Gastroesophageal sphincter (tissue), 4 donors: ENCODE measurements around the gene GNAI2. TPM values are rescaled to one million over a fixed set of nuclear protein-coding genes. Genes with fewer than 3 reads are reported as not detected.

ENCODE experiments used
- ATAC-seq: fragments of 150-250 bp; one replicate; pipeline ENCODE4 v1.9.1; 2016; ENCODE audit warnings: mild to moderate bottlenecking, moderate library complexity
- H3K27ac ChIP-seq, 4 donors: fragments of 200-600 bp; sonication (generic) in 3 of 4; 1 replicate in 3 of 4; 2 replicates in 1 of 4; pipeline ENCODE4 v1.5.1; 2016 to 2019
- H3K27me3 ChIP-seq: fragments of 200-600 bp; sonication (generic); one replicate; pipeline ENCODE4 v1.5.1; 2019
- H3K36me3 ChIP-seq, 2 donors: fragments of 200-600 bp; sonication (generic); one replicate each; pipeline ENCODE4 v1.5.1; 2019; ENCODE audit warnings: control low read depth in 1 of 2
- H3K4me1 ChIP-seq, 3 donors: fragments of 200-600 bp; sonication (generic); 1 replicate in 2 of 3; 2 replicates in 1 of 3; pipeline ENCODE4 v1.5.1; 2016 to 2019; ENCODE audit warnings: control low read depth in 2 of 3
- H3K4me3 ChIP-seq, 2 donors: fragments of 200-600 bp; sonication (generic); one replicate each; pipeline ENCODE4 v1.5.1; 2019; ENCODE audit warnings: mild to moderate bottlenecking in 1 of 2, moderate library complexity in 1 of 2
- H3K9me3 ChIP-seq, 3 donors: fragments of 200-600 bp; sonication (generic); one replicate each; pipeline ENCODE4 v1.5.1; 2017 to 2019; ENCODE audit warnings: control low read depth in 2 of 3
- EP300 ChIP-seq: sonication (generic); formaldehyde crosslinking; IDR thresholded peaks from one replicate; pipeline ENCODE4 v1.6.1; 2017; ENCODE audit warnings: antibody characterized with exemption, mild to moderate bottlenecking
- POLR2A ChIP-seq, 2 donors: fragments of 450-650 bp; IDR thresholded peaks; one replicate each; pipeline ENCODE4 v1.6.1; 2017; ENCODE audit warnings: antibody characterized with exemption in 2 of 2, mild to moderate bottlenecking in 2 of 2, moderate library complexity in 1 of 2
- POLR2AphosphoS5 ChIP-seq: sonication (generic); formaldehyde crosslinking; IDR thresholded peaks from one replicate; pipeline ENCODE4 v1.6.1; 2017; ENCODE audit warnings: antibody characterized with exemption
- WGBS, 2 donors: methylation state at CpG; one replicate each; pipeline ENCODE4 v1.1.5; 2018; ENCODE audit warnings: low coverage in 1 of 2; 5-methylcytosine and 5-hydroxymethylcytosine counted together
- total RNA-seq, 4 donors: library from RNA; depleted of rRNA; stranded (reverse); fragments of >200 nt; gene quantifications; one replicate each; pipeline ENCODE4 v1.1.0, GENCODE V29; 2016
- TF ChIP-seq, protein P1 (sequence below), 4 experiments: fragments of 200-600 bp in 2 of 4; fragments of 450-650 bp in 2 of 4; sonication (generic) in 1 of 4; IDR thresholded peaks; one replicate each; pipeline ENCODE4 v1.5.1; 2017 to 2019; ENCODE audit warnings: antibody characterized with exemption in 4 of 4, mild to moderate bottlenecking in 2 of 4, moderate library complexity in 2 of 4

Gene GNAI2
- total RNA-seq, 4 donors from 2014 or later, result 172 to 262 (median 222) TPM

GRCh38 chr3:50275141-50275995 lies 39.4 kb downstream of the GNAI2 start:
- Histone ChIP-seq H3K36me3 (peaks cover 0 to 27% of the 10 kb centered on the region in 2 donors), H3K4me1 (peaks cover 0 to 68% (median 19%) of the 10 kb centered on the region in 3 donors), H3K27ac (no peak overlapping the region), H3K27me3 (peaks cover 33% of the 10 kb centered on the region), H3K4me3 (peak overlapping the region in 1 of 2 donors; percentile 16), H3K9me3 (no peaks in the 10 kb centered on the region)
- TF ChIP-seq, protein P1, sequence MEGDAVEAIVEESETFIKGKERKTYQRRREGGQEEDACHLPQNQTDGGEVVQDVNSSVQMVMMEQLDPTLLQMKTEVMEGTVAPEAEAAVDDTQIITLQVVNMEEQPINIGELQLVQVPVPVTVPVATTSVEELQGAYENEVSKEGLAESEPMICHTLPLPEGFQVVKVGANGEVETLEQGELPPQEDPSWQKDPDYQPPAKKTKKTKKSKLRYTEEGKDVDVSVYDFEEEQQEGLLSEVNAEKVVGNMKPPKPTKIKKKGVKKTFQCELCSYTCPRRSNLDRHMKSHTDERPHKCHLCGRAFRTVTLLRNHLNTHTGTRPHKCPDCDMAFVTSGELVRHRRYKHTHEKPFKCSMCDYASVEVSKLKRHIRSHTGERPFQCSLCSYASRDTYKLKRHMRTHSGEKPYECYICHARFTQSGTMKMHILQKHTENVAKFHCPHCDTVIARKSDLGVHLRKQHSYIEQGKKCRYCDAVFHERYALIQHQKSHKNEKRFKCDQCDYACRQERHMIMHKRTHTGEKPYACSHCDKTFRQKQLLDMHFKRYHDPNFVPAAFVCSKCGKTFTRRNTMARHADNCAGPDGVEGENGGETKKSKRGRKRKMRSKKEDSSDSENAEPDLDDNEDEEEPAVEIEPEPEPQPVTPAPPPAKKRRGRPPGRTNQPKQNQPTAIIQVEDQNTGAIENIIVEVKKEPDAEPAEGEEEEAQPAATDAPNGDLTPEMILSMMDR (IDR thresholded peaks at IDR 0.05), result no peak
- no peak for TF ChIP-seq POLR2A (IDR thresholded peaks at IDR 0.05)
- no peak for TF ChIP-seq POLR2AphosphoS5
- WGBS, 2 donors, result 40% methylated on average over 2 of the region's 65 CpGs; no CpG with 5 or more reads in 1 of the 2 donors
- ATAC-seq, result no peak

DNA sequence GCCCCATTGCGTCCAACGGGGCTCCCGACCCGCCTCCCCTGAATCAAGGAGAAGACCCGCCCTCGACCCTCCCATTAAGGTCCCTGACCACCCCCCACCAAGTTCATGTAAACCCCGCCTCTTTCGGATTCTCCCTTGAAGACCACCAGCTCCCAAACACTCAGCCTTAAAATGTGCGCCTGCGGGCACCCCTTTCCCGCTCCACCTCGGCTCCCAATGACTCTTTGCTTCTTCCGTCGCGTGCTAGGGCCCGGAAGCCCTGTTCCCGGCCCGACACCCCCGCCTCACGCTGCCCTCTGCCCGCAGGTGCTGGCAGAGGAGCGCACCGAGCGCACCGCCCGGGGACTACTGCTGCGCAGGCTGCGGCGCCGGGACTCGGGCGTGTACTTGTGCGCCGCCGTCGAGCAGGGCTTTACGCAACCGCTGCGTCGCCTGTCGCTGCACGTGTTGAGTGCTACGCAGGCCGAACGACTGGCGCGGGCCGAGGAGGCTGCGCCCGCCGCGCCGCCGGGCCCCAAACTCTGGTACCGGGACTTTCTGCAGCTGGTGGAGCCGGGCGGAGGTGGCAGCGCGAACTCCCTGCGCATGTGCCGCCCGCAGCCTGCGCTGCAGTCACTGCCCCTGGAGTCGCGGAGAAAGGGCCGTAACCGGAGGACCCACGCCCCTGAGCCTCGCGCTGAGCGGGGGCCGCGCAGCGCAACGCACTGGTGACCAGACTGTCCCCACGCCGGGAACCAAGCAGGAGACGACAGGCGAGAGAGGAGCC lies 40.2 kb downstream of the GNAI2 start:
- 66 to 100% methylated on average over 1 to 14 of the region's 79 CpGs for WGBS, 2 donors
- Histone ChIP-seq H3K9me3 (no peaks in the 10 kb centered on the region), H3K4me3 (no peak overlapping the region), H3K27ac (no peak overlapping the region), H3K4me1 (peaks cover 0 to 60% (median 19%) of the 10 kb centered on the region in 3 donors), H3K36me3 (peaks cover 0 to 27% of the 10 kb centered on the region in 2 donors), H3K27me3 (peaks cover 33% of the 10 kb centered on the region)
- TF ChIP-seq POLR2AphosphoS5, result no peak
- TF ChIP-seq, protein P1 (IDR thresholded peaks at IDR 0.05), result no peak
- no peak for ATAC-seq

GRCh38 chr3:50276762-50277101 lies 40.7 kb downstream of the GNAI2 start:
- no peak overlapping the region for H3K4me3 ChIP-seq
- peaks cover 0 to 57% (median 19%) of the 10 kb centered on the region in 3 donors for H3K4me1 ChIP-seq
- H3K27me3 ChIP-seq, result peaks cover 33% of the 10 kb centered on the region
- H3K9me3 ChIP-seq, result no peaks in the 10 kb centered on the region
- H3K27ac ChIP-seq, result no peak overlapping the region
- ATAC-seq, result no peak
- peaks cover 0 to 27% of the 10 kb centered on the region in 2 donors for H3K36me3 ChIP-seq
- 72 to 78% methylated on average over 12 to 14 of the region's 17 CpGs for WGBS, 2 donors
- TF ChIP-seq POLR2A (IDR thresholded peaks at IDR 0.05) (no peak), POLR2AphosphoS5 (no peak)
- TF ChIP-seq, protein P1 (IDR thresholded peaks at IDR 0.05), result no peak

DNA sequence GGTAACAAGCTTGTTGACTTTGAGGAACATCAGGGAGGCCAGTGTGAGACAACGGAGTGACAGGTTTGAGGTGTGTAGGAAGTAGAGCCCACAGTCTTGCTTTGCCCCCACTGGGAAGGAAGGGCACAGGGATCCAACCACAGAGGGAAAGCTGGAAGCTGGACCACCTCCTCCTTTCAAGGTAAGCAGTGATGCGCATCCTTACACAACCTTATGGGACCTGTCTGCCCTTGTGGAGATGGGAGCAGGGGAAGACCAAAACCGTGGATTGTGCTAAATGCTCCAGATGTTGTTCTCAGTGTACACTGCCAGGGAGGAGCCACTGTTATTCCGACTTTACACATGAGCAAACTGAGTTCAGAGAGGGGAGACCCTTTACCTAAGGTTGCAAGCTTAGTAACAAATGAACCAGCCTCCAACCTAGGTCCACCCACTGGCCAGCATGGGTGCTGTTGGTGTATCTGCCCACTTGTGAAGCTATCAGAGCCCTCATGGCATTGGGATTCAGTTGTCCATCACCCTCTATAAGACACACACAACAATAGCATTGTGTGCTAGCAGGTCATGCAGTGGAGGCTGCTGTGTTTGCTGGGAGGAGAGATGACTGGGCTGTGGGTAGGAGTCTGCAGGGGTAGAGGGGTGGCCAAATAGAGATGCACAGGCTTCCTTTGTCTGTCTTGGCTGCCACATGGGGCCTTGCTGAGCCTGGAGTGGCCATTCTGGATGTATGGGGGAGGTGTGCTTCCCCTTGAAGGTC lies 42.3 kb downstream of the GNAI2 start:
- Histone ChIP-seq H3K36me3 (peaks cover 0 to 27% of the 10 kb centered on the region in 2 donors), H3K4me1 (peaks cover 0 to 42% (median 16%) of the 10 kb centered on the region in 3 donors), H3K4me3 (no peak overlapping the region), H3K27me3 (peaks cover 33% of the 10 kb centered on the region), H3K27ac (peak overlapping the region in 2 of 4 donors; percentile 18 to 38), H3K9me3 (no peaks in the 10 kb centered on the region)
- ATAC-seq, result no peak
- 68 to 70% methylated on average over 2 to 3 of the region's 4 CpGs for WGBS, 2 donors
- TF ChIP-seq, protein P1 (IDR thresholded peaks at IDR 0.05), result no peak
- TF ChIP-seq POLR2A (IDR thresholded peaks at IDR 0.05), result no peak
- no peak for TF ChIP-seq EP300
- TF ChIP-seq POLR2AphosphoS5, result no peak
